Transverse colon (tissue), 3 donors: ENCODE measurements around the gene ACSF3.

Experiments used
- CTCF ChIP-seq, 5 experiments: fragments of 200-600 bp in 3 of 5; fragments of 450-650 bp in 2 of 5; sonication (generic) in 3 of 5; IDR thresholded peaks; 1 replicate in 2 of 5; 2 replicates in 3 of 5; pipeline ENCODE4 v1.5.1; 2016 to 2017; ENCODE audit warnings: antibody characterized with exemption in 5 of 5, inconsistent platforms in 3 of 5, mild to moderate bottlenecking in 2 of 5, moderate library complexity in 1 of 5
- EP300 ChIP-seq: sonication (generic); formaldehyde crosslinking; IDR thresholded peaks from one replicate; pipeline ENCODE4 v1.6.1; 2017; ENCODE audit warnings: antibody characterized with exemption, low read depth
- POLR2A ChIP-seq: fragments of 450-650 bp; IDR thresholded peaks from one replicate; pipeline ENCODE4 v1.6.1; 2016; ENCODE audit warnings: antibody characterized with exemption, mild to moderate bottlenecking, moderate library complexity

DNA sequence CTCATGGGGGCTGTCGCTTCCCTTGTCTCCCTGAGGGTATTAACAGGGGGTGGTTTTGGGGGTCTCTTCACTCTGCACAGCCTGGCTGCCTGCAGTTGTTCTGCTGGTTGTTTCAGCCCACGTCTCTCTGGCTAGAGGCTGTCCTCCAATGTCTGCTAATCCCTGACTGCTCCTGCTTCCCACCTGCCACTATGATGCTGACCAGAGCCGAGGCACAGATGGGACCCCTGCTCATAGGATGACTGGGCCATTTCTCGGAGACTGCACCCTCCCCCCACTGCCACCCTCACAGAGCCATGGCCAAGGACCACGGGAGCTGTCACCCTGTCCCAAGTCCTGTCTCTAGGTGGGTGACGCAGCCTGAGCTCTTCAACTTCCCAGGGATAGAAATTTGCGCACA, 1.6 kb upstream of the ACSF3 start:
- no peak for TF ChIP-seq CTCF (IDR thresholded peaks at IDR 0.05)
- TF ChIP-seq EP300: no peak
- TF ChIP-seq POLR2A: no peak
